ENCODE data around the gene GPR142. TPM values are rescaled to one million over a fixed set of nuclear protein-coding genes. Genes with fewer than 3 reads are reported as not detected.

GPR142 gene
- not detected in 2 replicates for total RNA-seq

DNA sequence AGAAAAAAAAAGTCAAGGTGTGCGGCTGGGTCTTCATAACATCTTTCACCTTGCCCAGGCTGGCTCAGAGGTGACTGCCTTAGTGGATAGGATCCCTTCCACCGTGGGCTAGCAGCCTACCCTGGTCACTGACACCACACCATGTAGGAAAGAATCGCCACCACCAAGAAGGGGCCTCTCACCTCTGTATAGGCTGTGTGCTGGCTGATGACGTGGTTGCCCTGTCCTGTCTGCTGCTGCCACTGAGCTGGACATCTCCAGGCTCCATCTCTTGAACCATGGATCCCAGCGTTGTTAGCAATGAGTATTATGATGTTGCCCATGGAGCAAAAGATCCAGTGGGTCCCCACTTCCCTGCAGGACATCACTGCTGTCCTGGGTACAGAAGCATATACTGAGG is at the start of gene GPR142:
Gene GPR142, plus strand, starts transcription at position 301 of the 400 bp plus-strand sequence. CDS start 2,035 bp downstream, outside the sequence.

GRCh38 chr17:74325743-74326379 is 41.4 kb upstream of the GPR142 start, which contains the start of gene KIF19:
Gene KIF19 (plus strand): TSS chr17:74326226. CDS start chr17:74326350, 124 bp downstream.

GRCh38 chr17:74361230-74362068 is 5.9 kb upstream of the GPR142 start, which contains the start of gene BTBD17:
Gene BTBD17 (minus strand): TSS chr17:74361868. CDS start chr17:74361819, 49 bp downstream.

Other genes with a start within 250 kb of the GPR142 start
- 2,977 and 3,182 TPM in 2 replicates for gene RPL38, start 163.8 kb upstream of the GPR142 start, total RNA-seq
- 0.93 and 1.7 TPM in 2 replicates for gene TTYH2, start 153.9 kb upstream of the GPR142 start, total RNA-seq
- not detected in 2 replicates for gene DNAI2, start 93.3 kb upstream of the GPR142 start, total RNA-seq
- gene KIF19, start 41.3 kb upstream of the GPR142 start, total RNA-seq, result 0.44 and 1.2 TPM in 2 replicates
- not detected in 2 replicates for gene BTBD17, start 5.6 kb upstream of the GPR142 start, total RNA-seq
- 24.6 and 24.9 TPM in 2 replicates for gene GPRC5C, start 64.6 kb downstream of the GPR142 start, total RNA-seq
- gene CD300A, start 99.1 kb downstream of the GPR142 start, total RNA-seq, result not detected in 2 replicates
- not detected in 2 replicates for gene CD300LB, start 164.0 kb downstream of the GPR142 start, total RNA-seq
- 0.13 TPM in 1 of 2 replicates, not detected in the other for gene CD300C, start 178.6 kb downstream of the GPR142 start, total RNA-seq
- not detected in 2 replicates for gene CD300H, start 200.0 kb downstream of the GPR142 start, total RNA-seq
- gene CD300LD, start 224.8 kb downstream of the GPR142 start, total RNA-seq, result not detected in 2 replicates